LNCaP clone FGC (cell line): ENCODE measurements around the gene TLE7.
A peak's percentile ranks its signal among the peaks of the same experiment; 100 is the strongest.

Source experiments
- DNase-seq: peaks from one replicate; pipeline ENCODE4 v3.0.0-alpha.2; 2011; ENCODE audit warnings: low read depth
- H3K4me3 ChIP-seq: 2 replicates; pipeline ENCODE4 v1.5.1; 2011; ENCODE audit warnings: mild to moderate bottlenecking, low read depth, low read length, control low read depth
- TF ChIP-seq, protein P1 (sequence below): IDR thresholded peaks from 2 replicates; pipeline ENCODE4 v1.5.1; 2012; ENCODE audit warnings: mild to moderate bottlenecking; ENCODE audit not compliant: control insufficient read depth, insufficient read depth; ENCODE audit errors: extremely low read depth

TLE7 gene

DNA sequence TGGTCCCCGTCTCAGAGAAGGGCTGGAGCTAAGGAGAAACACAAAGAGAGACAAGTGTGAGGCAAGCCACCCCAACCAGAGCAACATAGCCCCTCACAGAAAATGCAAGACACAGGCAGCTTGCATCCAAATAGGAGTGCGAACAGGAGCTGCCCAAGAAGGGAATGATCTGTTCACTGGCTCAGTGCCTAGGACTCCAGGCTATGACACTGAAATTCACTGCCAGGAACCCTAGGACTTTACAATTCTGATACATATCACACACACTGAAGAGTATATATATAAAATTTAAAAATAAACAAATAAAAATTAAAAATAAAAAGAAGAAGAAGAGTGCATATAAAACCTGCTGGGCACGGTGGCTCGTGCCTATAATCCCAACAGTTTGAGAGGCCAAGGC is 14.9 kb upstream of the TLE7 start:
- no peak overlapping the region for H3K4me3 ChIP-seq
- TF ChIP-seq, protein P1, sequence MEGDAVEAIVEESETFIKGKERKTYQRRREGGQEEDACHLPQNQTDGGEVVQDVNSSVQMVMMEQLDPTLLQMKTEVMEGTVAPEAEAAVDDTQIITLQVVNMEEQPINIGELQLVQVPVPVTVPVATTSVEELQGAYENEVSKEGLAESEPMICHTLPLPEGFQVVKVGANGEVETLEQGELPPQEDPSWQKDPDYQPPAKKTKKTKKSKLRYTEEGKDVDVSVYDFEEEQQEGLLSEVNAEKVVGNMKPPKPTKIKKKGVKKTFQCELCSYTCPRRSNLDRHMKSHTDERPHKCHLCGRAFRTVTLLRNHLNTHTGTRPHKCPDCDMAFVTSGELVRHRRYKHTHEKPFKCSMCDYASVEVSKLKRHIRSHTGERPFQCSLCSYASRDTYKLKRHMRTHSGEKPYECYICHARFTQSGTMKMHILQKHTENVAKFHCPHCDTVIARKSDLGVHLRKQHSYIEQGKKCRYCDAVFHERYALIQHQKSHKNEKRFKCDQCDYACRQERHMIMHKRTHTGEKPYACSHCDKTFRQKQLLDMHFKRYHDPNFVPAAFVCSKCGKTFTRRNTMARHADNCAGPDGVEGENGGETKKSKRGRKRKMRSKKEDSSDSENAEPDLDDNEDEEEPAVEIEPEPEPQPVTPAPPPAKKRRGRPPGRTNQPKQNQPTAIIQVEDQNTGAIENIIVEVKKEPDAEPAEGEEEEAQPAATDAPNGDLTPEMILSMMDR: no peak
- peak; percentile 96 for DNase-seq

DNA sequence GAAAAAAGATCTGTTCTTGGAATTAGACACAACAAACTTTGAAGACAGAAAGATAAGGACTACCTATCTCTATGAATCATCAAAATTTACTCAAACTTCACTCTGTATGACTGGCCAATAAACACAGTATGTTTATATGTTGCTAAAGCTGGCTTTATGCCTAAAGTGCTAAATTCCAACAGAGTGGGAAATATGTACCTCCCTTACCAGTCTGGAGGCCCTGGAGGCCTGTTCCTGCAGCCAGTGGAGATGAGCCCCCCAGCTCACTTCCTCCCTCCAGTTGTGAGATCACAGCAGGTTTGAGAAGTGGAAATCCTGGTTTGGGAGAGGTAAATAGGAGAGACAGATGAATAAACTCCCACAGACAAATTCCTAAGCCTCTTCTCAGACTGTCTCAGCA is 11.2 kb upstream of the TLE7 start:
- no peak overlapping the region for H3K4me3 ChIP-seq
- TF ChIP-seq, protein P1: no peak
- DNase-seq: no peak

DNA sequence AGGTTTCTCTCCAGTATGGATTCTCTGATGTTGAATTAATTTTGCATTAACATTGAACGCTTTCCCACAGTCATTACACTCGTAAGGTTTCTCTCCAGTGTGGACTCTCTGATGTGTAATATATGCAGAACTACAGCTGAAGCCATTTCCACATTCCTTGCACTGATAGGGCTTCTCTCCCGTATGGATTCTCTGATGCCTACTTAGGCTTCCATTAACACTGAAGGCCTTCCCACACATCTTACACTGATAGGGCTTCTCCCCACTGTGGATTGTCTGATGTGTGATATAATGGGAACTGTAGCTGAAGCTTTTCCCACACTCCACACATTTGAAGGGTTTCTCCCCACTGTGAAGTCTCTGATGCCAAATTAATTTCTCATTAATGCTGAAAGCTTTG is 7.2 kb upstream of the TLE7 start:
- TF ChIP-seq, protein P1: no peak
- H3K4me3 ChIP-seq: no peak overlapping the region
- DNase-seq: no peak

DNA sequence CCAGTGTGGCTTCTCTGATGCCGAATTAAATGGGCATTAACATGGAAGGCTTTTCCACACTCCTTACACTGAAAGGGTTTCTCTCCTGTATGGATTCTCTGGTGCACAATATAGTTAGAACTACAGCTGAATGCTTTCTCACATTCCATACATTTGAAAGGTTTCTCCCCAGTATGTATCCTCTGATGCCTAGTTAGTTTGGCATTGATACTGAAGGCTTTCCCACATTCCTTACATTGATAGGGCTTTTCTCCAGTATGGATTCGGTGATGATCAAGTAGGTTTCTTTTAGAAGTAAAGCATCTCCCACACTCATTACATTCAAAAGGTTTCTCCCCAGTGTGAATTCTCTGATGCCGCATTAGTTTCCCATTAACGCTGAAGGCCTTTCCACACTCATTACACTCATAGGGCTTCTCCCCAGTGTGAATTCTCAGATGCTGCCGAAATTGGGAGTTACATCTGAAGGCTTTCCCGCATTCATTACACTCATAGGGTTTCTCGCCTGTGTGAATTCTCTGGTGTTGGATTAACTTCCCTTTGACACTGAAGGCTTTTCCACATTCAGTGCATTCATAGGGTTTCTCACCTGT is 6.5 kb upstream of the TLE7 start:
- TF ChIP-seq, protein P1: no peak
- H3K4me3 ChIP-seq: no peak overlapping the region
- DNase-seq: no peak

DNA sequence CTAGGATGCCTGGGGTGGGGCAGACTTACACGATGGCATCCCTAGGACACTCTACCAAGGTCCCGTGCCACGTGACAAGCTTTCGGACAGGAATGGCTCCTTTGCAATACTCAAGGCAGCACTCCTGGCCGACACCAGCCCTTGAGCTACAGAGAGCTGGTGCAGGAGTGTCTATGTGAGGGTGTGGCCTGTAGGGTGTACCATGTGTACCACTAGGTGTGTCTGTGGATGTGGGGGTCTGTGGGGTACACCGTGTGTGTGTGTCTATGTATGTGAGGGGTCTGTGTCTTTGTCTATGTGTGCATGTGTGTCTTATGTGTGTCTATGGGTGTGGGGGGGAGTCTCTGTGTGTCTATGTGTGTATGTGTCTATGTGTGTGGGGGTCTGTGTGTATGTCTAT is 1.9 kb upstream of the TLE7 start:
- TF ChIP-seq, protein P1: no peak
- DNase-seq: no peak
- H3K4me3 ChIP-seq: no peak overlapping the region

DNA sequence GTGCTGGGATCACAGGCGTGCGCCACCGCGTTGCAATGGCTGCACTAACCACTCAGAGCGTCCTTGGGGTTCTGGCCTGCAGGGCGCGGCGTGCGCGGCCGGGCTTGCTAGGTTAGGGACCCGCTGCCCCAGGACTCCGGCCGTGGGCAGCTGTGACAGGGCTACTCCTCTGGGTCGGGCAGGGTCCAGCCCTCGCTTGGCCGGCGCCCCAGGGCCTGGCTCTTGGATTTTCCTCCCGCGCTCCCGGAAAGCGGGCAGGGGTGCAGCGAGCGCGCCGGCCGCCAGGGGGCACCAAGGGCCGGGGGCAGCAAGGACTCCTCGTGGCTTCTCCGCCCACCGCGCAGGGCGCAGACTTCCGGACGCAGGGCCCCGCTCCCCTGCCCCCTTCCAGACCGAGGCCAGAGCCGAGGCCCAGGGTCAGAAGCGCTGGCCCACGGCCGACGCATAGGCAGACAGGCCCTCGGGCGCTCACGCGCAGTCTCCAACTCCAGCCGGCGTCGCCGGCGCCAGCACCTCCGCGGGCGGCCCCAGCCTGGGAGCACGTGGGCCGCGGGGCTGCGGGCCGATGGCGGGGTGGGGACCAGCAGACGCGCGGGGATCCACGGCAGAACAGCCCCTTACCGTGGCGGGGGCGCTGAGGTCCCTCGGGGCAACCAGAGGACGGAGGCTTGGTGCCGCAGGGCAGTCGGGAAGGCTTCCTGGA is 355 bp downstream of the TLE7 start:
- no peak for DNase-seq
- TF ChIP-seq, protein P1: no peak
- no peak overlapping the region for H3K4me3 ChIP-seq
